Measurements from ENCODE around the gene ADCY7.
A peak's percentile ranks its signal among the peaks of the same experiment; 100 is the strongest.

ADCY7 gene

GRCh38 chr16:50309527-50310307 is 43.4 kb downstream of the ADCY7 start:
- H3K4me2 ChIP-seq = peak overlapping the region; percentile 39
- peaks cover 20% of the 10 kb centered on the region for H4K20me1 ChIP-seq
- H3K9ac ChIP-seq = no peak overlapping the region; the same call in 1 of the 2 replicates
- no peak for TF ChIP-seq Cebpa-rat (IDR thresholded peaks at IDR 0.05)
- H3K27ac ChIP-seq = peak overlapping the region; percentile 56
- H3K4me3 ChIP-seq = no peak overlapping the region
- peaks cover 26% of the 10 kb centered on the region for H3K36me3 ChIP-seq
- H3K27me3 ChIP-seq = no peaks in the 10 kb centered on the region
- H3K9me3 ChIP-seq = no peaks in the 10 kb centered on the region
- H3K4me1 ChIP-seq = peaks cover 70% of the 10 kb centered on the region

- H3K27ac ChIP-seq = peak overlapping the region; percentile 56; the same call in 1 of the 2 replicates
- H3K36me3 ChIP-seq = peaks cover 29% of the 10 kb centered on the region
Observed at GRCh38 chr16:50310308-50311133, 44.2 kb downstream of the ADCY7 start.

GRCh38 chr16:50311134-50311528 is 44.8 kb downstream of the ADCY7 start:
- Histone ChIP-seq H3K4me3 (no peak overlapping the region), H3K4me2 (no peak overlapping the region), H3K9ac (no peak overlapping the region), H3K36me3 (peaks cover 35% of the 10 kb centered on the region), H4K20me1 (peaks cover 35% of the 10 kb centered on the region), H3K27ac (no peak overlapping the region), H3K9me3 (no peaks in the 10 kb centered on the region), H3K27me3 (no peaks in the 10 kb centered on the region), H3K4me1 (peaks cover 80% of the 10 kb centered on the region)
- no peak for TF ChIP-seq Cebpa-rat (IDR thresholded peaks at IDR 0.05)

More at GRCh38 chr16:50310308-50311133, 44.2 kb downstream of the ADCY7 start:
- TF ChIP-seq Cebpa-rat (IDR thresholded peaks at IDR 0.05) = no peak
- Histone ChIP-seq H4K20me1 (peaks cover 28% of the 10 kb centered on the region), H3K27me3 (no peaks in the 10 kb centered on the region), H3K9ac (no peak overlapping the region), H3K4me1 (peaks cover 75% of the 10 kb centered on the region), H3K4me2 (no peak overlapping the region), H3K4me3 (no peak overlapping the region), H3K9me3 (no peaks in the 10 kb centered on the region)

GRCh38 chr16:50311891-50312501 is 45.6 kb downstream of the ADCY7 start:
- TF ChIP-seq Cebpa-rat (IDR thresholded peaks at IDR 0.05) = no peak
- H3K36me3 ChIP-seq = peaks cover 44% of the 10 kb centered on the region
- peaks cover 74% of the 10 kb centered on the region for H3K4me1 ChIP-seq
- no peak overlapping the region for H3K4me2 ChIP-seq
- H3K9me3 ChIP-seq = no peaks in the 10 kb centered on the region
- no peak overlapping the region for H3K9ac ChIP-seq
- no peak overlapping the region for H3K4me3 ChIP-seq
- H3K27ac ChIP-seq = no peak overlapping the region
- no peaks in the 10 kb centered on the region for H3K27me3 ChIP-seq
- peaks cover 42% of the 10 kb centered on the region for H4K20me1 ChIP-seq

- Histone ChIP-seq H3K27me3 (no peaks in the 10 kb centered on the region), H3K36me3 (peaks cover 60% of the 10 kb centered on the region), H3K4me1 (peaks cover 56% of the 10 kb centered on the region), H3K4me2 (peak overlapping the region; percentile 85), H4K20me1 (peaks cover 42% of the 10 kb centered on the region), H3K9ac (peak overlapping the region; percentile 40; the same call in 1 of the 2 replicates), H3K27ac (peak overlapping the region; percentile 52), H3K4me3 (peak overlapping the region; percentile 7; the same call in 1 of the 2 replicates), H3K9me3 (no peaks in the 10 kb centered on the region)
- TF ChIP-seq Cebpa-rat (IDR thresholded peaks at IDR 0.05) = no peak
Observed at GRCh38 chr16:50313596-50314478, 47.5 kb downstream of the ADCY7 start.

GRCh38 chr16:50314665-50315064 is 48.3 kb downstream of the ADCY7 start:
- no peak for TF ChIP-seq Cebpa-rat (IDR thresholded peaks at IDR 0.05)
- Histone ChIP-seq H3K4me1 (peaks cover 47% of the 10 kb centered on the region), H3K4me2 (peak overlapping the region; percentile 85), H3K9me3 (no peaks in the 10 kb centered on the region), H3K27me3 (no peaks in the 10 kb centered on the region), H3K27ac (peak overlapping the region; percentile 52; the same call in 1 of the 2 replicates), H3K9ac (0 out of 2 replicates have a peak overlapping the region, but pooled peaks have one; percentile 38), H3K4me3 (no peak overlapping the region), H4K20me1 (peaks cover 42% of the 10 kb centered on the region), H3K36me3 (peaks cover 68% of the 10 kb centered on the region)

GRCh38 chr16:50315346-50315997 is 49.1 kb downstream of the ADCY7 start:
- no peak for TF ChIP-seq Cebpa-rat (IDR thresholded peaks at IDR 0.05)
- Histone ChIP-seq H3K4me1 (peaks cover 45% of the 10 kb centered on the region), H3K27me3 (no peaks in the 10 kb centered on the region), H3K36me3 (peaks cover 76% of the 10 kb centered on the region), H3K9ac (0 out of 2 replicates have a peak overlapping the region, but pooled peaks have one; percentile 38), H3K4me2 (peak overlapping the region; percentile 85), H3K27ac (no peak overlapping the region), H3K4me3 (no peak overlapping the region), H3K9me3 (no peaks in the 10 kb centered on the region), H4K20me1 (peaks cover 42% of the 10 kb centered on the region)

GRCh38 chr16:50316102-50316847 is 49.9 kb downstream of the ADCY7 start:
- H3K27ac ChIP-seq = no peak overlapping the region
- H3K4me3 ChIP-seq = no peak overlapping the region
- peaks cover 84% of the 10 kb centered on the region for H3K36me3 ChIP-seq
- H3K4me1 ChIP-seq = peaks cover 48% of the 10 kb centered on the region
- H3K9me3 ChIP-seq = no peaks in the 10 kb centered on the region
- H3K4me2 ChIP-seq = peak overlapping the region; percentile 85; the same call in 1 of the 2 replicates
- no peaks in the 10 kb centered on the region for H3K27me3 ChIP-seq
- peaks cover 42% of the 10 kb centered on the region for H4K20me1 ChIP-seq
- no peak overlapping the region for H3K9ac ChIP-seq
- TF ChIP-seq Cebpa-rat (IDR thresholded peaks at IDR 0.05) = no peak

All from BLaER1 (cell line).